Osteoblast (primary cell): ENCODE measurements around the gene ASTN2. TPM values are rescaled to one million over a fixed set of nuclear protein-coding genes. Genes with fewer than 3 reads are reported as not detected.

ENCODE experiments used
- DNase-seq: peaks from one replicate; pipeline ENCODE4 v3.0.0; 2011; ENCODE audit warnings: low spot score, mixed read lengths; ENCODE audit not compliant: insufficient read length; ENCODE audit errors: missing footprints
- H2AFZ ChIP-seq: 2 replicates; pipeline ENCODE4 v1.6.0; 2011; ENCODE audit warnings: mild to moderate bottlenecking, low read length
- H3K27ac ChIP-seq: 2 replicates; pipeline ENCODE4 v1.5.1; 2011; ENCODE audit warnings: mild to moderate bottlenecking, low read depth, low read length, moderate library complexity
- H3K27me3 ChIP-seq: 2 replicates; pipeline ENCODE4 v1.6.0; 2012; ENCODE audit warnings: mild to moderate bottlenecking, control low read depth, inconsistent platforms, low read length, moderate library complexity; ENCODE audit not compliant: insufficient read depth
- H3K36me3 ChIP-seq: 2 replicates; pipeline ENCODE4 v1.5.1; 2011; ENCODE audit warnings: mild to moderate bottlenecking, low read length, control low read depth, moderate library complexity; ENCODE audit not compliant: insufficient read depth
- H3K4me1 ChIP-seq: 2 replicates; pipeline ENCODE4 v1.5.1; 2011; ENCODE audit warnings: mild to moderate bottlenecking, low read length, control low read depth, moderate library complexity; ENCODE audit not compliant: insufficient read depth
- H3K4me2 ChIP-seq: 2 replicates; pipeline ENCODE4 v1.6.0; 2011; ENCODE audit warnings: mild to moderate bottlenecking, low read length; ENCODE audit not compliant: insufficient read depth
- H3K4me3 ChIP-seq: fragments of 200-600 bp; sonication (generic); 3 replicates; pipeline ENCODE4 v1.5.1; 2012; ENCODE audit warnings: mild to moderate bottlenecking, low read length, inconsistent platforms; ENCODE audit not compliant: insufficient read depth
- H3K79me2 ChIP-seq: 2 replicates; pipeline ENCODE4 v1.6.0; 2012; ENCODE audit warnings: mild to moderate bottlenecking, low read length, control low read depth, inconsistent platforms; ENCODE audit not compliant: insufficient read depth
- H3K9me3 ChIP-seq: 2 replicates; pipeline ENCODE4 v1.5.1; 2011; ENCODE audit warnings: low read depth, low read length, control low read depth
- H4K20me1 ChIP-seq: 2 replicates; pipeline ENCODE4 v1.6.0; 2012; ENCODE audit warnings: mild to moderate bottlenecking, low read length, control low read depth; ENCODE audit not compliant: insufficient read depth
- CTCF ChIP-seq: IDR thresholded peaks from 2 replicates; pipeline ENCODE4 v1.5.1; 2011; ENCODE audit warnings: mild to moderate bottlenecking, low read depth, low read length, moderate library complexity; ENCODE audit errors: extremely low read depth
- total RNA-seq: library from RNA; depleted of rRNA; stranded (reverse); fragments of >200 nt; gene quantifications from 2 replicates; pipeline ENCODE4 v1.2.3, GENCODE V29; 2012

ASTN2 gene
- total RNA-seq, 1 donor = 4.7 TPM

GRCh38 chr9:117097761-117098160, 317.1 kb downstream of the ASTN2 start:
- Histone ChIP-seq H3K4me1 (no peaks in the 10 kb centered on the region), H3K9me3 (no peaks in the 10 kb centered on the region), H3K4me2 (no peak overlapping the region), H3K27ac (no peak overlapping the region), H3K36me3 (no peaks in the 10 kb centered on the region), H2AFZ (no peak overlapping the region), H3K27me3 (no peaks in the 10 kb centered on the region), H3K4me3 (no peak overlapping the region), H4K20me1 (no peaks in the 10 kb centered on the region), H3K79me2 (no peaks in the 10 kb centered on the region)
- TF ChIP-seq CTCF = no peak
- DNase-seq = no peak

- no peaks in the 10 kb centered on the region for H3K4me1 ChIP-seq
- no peak for TF ChIP-seq CTCF
- H3K4me3 ChIP-seq = no peak overlapping the region
- DNase-seq = no peak
- no peaks in the 10 kb centered on the region for H3K27me3 ChIP-seq
- no peak overlapping the region for H3K27ac ChIP-seq
- H3K4me2 ChIP-seq = no peak overlapping the region
- H3K9me3 ChIP-seq = no peaks in the 10 kb centered on the region
- H4K20me1 ChIP-seq = no peaks in the 10 kb centered on the region
- H3K79me2 ChIP-seq = no peaks in the 10 kb centered on the region
- H2AFZ ChIP-seq = no peak overlapping the region
- no peaks in the 10 kb centered on the region for H3K36me3 ChIP-seq
Measured at GRCh38 chr9:117096138-117096537, 318.7 kb downstream of the ASTN2 start.

GRCh38 chr9:117095081-117095480, 319.8 kb downstream of the ASTN2 start:
- no peak overlapping the region for H3K4me3 ChIP-seq
- H3K79me2 ChIP-seq = no peaks in the 10 kb centered on the region
- H3K27ac ChIP-seq = no peak overlapping the region
- no peaks in the 10 kb centered on the region for H3K27me3 ChIP-seq
- DNase-seq = no peak
- H3K36me3 ChIP-seq = no peaks in the 10 kb centered on the region
- no peaks in the 10 kb centered on the region for H4K20me1 ChIP-seq
- no peak for TF ChIP-seq CTCF
- no peaks in the 10 kb centered on the region for H3K4me1 ChIP-seq
- no peaks in the 10 kb centered on the region for H3K9me3 ChIP-seq
- no peak overlapping the region for H2AFZ ChIP-seq
- no peak overlapping the region for H3K4me2 ChIP-seq

- Histone ChIP-seq H3K27ac (no peak overlapping the region), H2AFZ (no peak overlapping the region), H3K36me3 (no peaks in the 10 kb centered on the region), H3K79me2 (no peaks in the 10 kb centered on the region), H3K4me2 (no peak overlapping the region), H3K4me1 (no peaks in the 10 kb centered on the region), H3K9me3 (no peaks in the 10 kb centered on the region), H3K4me3 (no peak overlapping the region), H3K27me3 (no peaks in the 10 kb centered on the region), H4K20me1 (no peaks in the 10 kb centered on the region)
- no peak for DNase-seq
- no peak for TF ChIP-seq CTCF
Measured at GRCh38 chr9:117093891-117094844, 320.7 kb downstream of the ASTN2 start.
